Activated CD4-positive, alpha-beta T cell treated with anti-CD3 and anti-CD28 coated beads, Interleukin-2, Interleukin-6, amounts not matched to agents 100 ng/mL and 50 ng/mL, durations not matched to agents 16 hours and 8 hours (primary cell): ENCODE results near the gene RHOT1.
"Not testable (repeated sequence)": the region's sequence is repeated elsewhere in the genome, so short reads cannot be mapped to it uniquely, and the experiment has no call there.

Experiments
- DNase-seq: peaks from one replicate; pipeline ENCODE4 v3.0.0-alpha.2; 2020

Gene RHOT1

DNA sequence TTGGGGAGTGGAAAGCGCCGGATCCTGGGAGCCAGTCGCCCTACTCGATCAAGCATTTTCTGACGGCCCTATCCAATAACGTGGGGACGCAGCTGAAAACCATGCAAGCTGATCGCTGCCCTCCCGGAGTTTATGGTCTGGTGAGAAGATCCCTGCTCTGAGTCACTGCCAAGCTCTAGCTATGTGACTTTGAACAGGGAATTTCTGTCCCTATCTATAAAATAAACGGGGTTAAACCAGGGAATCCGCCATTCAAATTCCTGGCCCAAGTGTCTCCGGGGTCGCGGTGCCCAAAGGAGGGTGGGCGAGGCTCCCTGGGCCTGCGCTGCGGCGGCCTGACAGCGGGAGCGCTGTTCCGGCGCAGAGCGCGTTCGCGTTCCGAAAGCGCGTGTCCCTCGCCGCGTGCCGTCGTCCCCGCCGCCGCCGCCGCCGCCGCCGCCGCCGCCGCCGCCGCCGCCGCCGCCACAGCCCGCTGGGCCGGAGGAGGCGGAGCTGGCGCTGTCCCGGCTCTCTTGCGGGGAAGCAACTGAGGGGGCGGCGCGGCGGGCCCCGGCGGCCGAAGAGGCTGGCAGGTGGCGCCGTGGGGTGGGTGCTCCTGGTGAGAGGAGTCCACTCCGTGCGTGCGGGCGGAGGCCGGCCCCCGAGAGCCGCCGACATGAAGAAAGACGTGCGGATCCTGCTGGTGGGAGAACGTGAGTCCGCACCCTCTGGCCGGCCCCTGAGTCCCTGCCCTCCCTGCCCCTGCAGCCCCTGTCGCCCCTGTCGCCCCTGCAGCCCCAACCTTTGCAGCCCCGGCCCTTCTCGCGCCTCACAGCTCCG is at the start of gene RHOT1:
RHOT1 (plus strand) TSS at position 465 of the 819 bp plus-strand sequence; CDS start at position 656, 191 bp downstream.
- peak; percentile 80 for DNase-seq

DNA sequence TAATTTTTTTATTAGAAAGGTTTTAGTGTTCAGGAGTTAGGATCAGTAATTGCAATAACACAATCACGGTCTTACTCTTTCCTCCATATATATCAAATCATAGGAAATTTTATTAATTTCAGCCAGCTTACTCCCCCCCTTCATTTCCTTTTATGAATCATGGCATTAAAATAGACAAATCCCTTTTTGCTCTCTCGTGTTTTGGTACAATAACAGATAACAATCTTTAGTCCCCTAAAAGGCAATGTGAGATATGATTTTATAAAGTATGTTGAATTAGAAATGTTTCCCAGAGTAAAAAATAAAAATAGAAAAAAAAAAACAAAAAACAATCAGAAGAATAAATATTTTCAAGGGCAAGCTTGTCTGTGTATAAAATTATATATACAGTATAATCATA is 42.6 kb upstream of the RHOT1 start:
- DNase-seq = no peak

DNA sequence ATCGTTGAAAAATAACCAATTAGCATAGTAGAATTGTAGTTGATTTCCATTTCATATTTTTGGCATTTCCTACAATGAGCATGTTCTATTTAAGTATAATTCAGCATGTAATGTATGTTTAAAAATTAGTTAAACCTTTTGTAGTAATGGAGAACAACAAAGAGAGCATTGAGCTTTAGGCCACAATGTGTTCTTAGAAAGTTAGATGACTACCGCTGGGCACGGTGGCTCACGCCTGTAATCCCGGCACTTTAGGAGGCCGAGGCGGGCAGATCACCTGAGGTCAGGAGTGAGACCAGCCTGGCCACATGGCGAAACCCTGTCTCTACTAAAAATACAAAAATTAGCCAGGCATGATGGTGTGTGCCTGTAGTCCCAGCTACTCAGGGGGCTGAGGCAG is 42.0 kb upstream of the RHOT1 start:
- DNase-seq = not testable (repeated sequence)

DNA sequence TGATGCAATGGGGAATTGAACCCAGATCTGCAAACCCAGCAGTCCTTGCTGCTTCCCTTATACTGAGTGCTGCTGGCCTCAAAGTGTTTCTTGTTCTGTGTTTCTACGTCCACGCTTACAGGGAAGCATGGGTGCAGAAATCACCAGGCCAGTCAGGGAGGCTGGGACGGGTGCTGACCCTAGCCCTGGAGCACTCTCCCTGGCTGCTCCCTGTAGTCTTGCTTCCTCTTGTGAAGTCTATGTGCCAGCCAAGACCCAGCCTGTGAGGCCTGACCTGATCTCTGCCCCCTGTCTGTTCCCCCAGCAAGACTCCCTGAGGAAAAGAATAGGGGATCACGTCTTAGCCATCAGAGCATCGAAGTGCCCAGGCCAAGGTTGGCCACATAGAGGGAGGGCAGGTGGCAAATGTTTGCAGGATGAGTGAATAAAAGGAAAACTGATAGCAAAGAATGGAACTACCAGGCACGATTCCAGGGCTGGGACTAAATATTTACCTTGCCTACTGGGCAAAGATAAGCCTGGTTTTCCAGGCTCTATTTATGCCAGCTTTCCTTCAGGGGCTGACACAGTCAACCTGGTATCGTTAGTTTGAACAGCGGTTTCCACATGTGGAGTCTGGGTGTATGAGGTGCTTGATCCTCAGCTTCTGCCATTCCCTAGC is 41.2 kb upstream of the RHOT1 start:
- no peak for DNase-seq

DNA sequence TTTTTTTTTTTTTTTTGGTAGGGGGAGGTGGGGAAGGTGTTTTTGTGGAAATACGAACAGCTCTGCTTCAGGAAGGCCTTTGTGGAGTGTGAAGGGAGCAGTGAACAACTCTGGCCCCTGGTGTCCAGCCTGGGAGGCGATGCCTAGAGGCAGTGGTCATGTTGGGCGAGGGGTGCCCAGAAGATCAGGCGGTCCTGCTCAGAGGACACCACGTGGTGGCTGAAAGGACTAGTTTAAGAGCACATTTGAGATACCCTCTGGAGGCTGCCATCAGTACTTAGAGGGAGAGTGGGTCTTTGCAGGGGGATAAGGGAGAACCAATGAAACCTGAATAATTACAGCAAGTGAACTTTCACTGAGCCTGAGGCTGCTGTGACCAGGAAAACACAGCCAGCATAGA is 40.1 kb upstream of the RHOT1 start:
- no peak for DNase-seq

DNA sequence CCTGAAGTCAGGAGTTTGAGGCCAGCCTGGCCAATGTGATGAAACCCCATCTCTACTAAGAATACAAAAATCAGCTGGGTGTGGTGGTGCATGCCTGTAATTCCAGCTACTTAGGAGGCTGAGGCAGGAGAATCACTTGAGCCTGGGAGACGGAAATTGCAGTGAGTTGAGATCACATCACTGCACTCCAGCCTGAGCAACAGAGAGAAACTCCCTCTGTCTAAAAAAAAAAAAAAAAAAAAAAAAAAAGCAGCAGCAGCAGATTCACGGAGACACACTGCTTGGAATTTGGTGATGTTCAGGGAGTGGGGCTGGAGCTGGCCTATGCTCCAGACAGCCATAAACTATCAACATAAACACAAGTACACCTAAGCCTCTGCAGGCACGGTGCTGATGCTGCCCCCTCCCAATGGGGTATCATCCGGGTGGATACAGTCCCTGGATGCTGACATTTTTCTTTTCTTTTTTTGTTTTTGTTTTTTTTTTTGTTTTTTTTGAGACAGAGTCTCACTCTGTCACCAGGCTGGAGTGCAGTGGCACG is 39.6 kb upstream of the RHOT1 start:
- no peak for DNase-seq

DNA sequence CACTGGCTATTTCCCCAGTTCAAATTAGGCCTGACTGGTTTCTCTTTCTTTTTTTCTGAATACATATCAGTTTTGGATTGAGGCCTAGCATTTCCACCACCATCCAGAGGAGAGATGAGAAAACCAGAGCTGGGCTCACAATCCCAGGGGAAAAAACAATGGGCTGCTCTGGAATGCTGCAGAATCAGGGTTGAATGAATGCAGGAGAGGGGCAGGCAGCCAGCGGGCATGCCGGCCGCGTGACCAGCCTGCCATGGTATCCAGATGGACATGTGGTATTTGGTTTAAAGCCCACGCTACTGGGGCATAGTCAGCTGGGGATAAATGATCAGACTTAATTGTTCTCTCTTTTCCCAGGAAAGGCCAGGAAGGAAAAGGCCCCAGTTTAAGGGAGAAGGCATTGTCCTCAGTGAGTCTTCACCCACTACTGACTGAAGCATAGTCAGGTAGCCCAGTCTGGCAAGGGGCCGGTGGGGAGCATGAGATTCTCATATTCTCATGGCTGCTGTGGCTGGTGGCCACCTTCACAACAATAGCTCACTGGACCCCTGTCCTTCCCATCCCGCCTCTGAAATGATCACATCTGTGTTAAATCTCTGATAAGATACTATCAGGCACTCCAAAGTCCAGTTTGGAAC is 38.7 kb upstream of the RHOT1 start:
- no peak for DNase-seq

DNA sequence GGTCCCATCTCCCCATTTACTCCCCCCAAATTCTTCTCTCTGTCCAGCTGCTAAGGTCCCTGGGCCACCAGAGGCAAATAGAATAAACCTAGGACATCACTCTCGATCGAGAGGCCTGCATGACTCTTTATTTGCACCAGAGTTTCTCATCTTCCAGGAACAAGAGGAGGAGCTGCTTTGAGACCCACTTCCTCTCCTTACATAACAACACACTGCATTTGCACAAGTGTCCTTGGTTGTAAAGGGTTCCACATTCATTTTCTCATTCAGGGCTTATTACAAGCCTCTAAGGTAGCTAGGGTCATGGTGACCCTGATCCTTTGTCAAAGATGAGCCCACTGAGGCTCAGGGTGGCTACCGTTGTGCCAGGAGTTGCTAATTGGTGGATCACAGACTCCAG is 38.1 kb upstream of the RHOT1 start:
- no peak for DNase-seq

DNA sequence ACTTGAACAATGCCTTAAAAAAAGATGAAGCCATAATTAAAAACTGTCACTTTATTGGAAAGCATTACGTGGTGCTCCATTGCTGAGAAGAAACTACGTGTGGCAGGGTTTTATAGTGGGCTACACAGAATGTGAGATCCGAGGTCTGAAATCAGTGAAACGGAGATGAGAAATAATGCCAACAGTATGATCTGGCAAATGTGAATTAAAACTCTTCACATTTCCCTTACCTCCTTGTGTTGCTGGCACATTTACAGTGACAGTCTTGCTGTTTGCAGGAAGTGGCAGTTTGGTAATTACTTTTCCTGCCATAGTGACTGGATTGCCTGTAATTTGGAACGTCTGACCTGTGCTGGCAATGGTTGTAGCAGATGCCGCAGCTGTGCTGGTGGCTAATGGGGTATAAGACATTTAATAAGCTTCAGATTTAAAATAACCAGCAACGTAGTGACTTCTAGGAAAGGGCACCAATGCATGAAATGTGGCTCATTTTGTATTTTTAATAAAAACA is 35.8 kb upstream of the RHOT1 start:
- peak; percentile 33 for DNase-seq

DNA sequence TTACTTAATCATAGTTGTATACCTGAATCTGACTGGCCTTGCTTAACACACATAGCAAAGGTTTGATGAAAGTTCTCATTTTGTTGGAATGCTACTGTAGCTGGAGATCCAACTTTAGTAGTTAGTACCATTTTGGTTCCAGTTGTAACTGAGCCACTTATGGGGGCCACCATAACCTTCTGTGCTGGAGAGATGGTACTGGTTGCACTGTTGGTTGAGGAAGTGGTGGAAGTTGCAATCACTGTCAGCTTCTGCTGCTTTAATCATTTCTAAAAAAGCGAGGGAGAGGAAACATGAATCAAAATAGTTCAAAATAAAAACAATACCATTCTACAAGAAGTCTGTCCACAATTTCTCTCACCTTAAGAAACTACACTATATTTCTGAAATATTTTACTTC is 35.1 kb upstream of the RHOT1 start:
- peak; percentile 20 for DNase-seq

DNA sequence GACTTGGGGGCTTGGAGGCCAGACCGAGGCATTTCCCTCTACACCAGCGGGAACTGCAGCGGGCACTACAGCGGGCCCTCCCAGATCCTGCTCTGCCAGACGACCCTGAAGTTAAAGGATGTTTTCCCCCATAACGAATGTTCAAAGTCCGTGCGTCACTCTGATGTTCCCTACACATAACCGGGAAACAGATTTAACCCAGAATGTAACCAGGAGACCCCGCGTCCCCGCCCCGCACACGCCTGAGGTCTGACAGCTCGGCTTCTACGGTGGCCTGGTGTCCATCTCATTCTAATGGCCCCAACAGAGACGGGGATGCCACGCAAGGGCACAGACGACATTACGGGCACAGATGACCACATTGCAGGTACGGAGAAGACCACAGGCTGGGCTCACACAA is 31.7 kb upstream of the RHOT1 start:
- DNase-seq = no peak

DNA sequence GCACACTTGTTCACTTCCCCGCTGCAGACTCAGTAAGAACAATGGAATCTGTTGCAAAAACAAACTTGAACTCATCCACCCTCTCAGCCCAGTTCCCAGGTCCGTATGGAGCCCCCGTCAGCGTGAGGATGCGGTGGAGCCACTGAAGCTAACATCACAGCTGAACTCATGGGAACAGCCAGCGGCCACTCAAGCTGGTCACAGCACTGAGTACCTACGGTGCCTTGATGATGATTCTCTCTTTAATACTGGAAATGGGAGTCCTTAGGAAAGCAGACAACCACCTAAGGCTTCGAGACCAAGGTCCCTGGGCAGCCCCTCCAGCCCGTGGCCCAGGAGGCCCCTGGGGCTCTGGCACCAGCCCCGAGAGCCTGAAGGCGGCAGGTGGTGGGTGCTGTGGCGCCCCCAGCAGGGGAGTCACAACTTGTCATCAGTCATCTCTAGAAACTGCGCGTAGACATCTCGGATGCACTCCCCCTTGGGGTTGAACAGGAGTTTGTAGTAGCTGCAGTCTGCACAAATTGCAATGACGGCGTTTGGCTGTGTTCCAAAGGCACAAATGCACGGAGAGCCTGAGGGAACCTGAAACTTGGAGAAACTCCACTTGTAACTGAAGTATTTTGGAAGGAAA is 31.0 kb upstream of the RHOT1 start:
- peak; percentile 39 for DNase-seq

DNA sequence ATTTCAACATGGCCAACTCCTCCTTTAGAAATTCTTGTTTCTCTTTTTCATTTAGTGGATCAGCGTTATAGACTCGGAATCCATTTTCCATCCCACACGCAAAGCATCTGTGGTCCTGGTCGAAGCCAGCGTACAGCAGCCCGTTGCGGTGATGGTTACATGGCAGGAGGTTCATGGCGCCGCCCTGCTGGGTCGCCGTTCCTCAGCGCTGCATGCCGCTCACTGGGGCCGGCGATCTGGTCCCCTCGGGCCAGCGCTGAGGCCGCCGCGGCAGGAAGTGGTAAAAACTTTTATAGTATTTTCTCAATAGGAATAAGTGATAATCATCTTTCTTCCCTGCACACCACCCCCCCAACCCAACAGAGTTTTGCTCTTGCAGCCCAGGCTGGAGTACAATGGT is 29.9 kb upstream of the RHOT1 start:
- no peak for DNase-seq

DNA sequence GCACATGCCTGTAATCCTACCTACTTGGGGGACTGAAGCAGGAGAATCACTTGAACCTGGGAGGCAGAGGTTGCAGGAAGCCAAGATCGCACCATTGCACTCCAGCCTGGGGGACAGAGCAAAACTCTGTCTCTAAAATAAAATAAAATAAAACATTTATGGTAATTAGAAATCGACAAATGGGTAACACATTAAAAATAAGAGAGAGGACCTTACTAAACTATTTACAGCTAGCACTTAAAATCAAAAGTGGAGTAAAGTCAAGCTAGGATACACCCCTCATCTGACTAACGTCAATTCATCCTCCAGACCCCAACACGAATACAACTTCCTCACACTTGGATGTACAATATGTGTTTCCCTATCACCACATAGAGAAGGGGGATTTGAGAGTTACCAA is 27.8 kb upstream of the RHOT1 start:
- no peak for DNase-seq

DNA sequence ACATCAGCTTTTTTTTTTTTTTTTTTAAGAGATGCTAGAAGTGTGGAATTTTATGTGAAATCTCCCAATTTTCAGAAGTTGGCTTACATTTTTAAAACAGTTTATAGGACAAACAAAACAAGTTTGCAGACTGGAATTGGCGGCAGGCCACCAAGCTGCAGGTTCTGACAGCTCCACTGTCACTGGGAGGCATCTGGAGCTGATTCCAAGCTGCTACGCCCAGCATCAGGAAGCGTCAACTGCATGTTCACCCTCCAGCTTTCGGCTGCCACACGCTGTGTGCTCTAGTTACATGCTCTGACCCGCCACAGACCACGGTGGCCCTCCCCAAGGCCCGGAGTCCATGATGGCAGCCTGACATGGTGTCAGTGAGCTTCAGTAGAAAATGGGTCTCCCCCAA is 26.8 kb upstream of the RHOT1 start:
- not testable (repeated sequence) for DNase-seq

DNA sequence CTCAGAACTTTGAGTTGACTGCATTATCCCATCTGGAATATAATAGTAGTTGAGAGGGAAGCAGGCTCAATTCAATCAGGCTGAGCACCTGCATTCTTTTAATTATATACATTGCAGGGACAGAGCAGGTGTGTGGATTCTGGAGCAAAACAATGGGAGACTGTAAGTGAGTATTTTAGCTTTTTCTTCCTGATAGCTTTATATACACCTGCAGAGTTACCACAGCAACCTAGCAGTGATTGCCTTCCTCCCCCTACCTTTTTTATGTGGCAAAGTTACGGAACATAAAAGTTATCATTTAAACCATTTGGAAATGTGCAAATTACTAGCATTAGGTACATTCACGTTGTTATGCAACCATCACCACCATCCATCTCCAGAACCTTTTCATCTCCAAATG is 25.4 kb upstream of the RHOT1 start:
- no peak for DNase-seq

DNA sequence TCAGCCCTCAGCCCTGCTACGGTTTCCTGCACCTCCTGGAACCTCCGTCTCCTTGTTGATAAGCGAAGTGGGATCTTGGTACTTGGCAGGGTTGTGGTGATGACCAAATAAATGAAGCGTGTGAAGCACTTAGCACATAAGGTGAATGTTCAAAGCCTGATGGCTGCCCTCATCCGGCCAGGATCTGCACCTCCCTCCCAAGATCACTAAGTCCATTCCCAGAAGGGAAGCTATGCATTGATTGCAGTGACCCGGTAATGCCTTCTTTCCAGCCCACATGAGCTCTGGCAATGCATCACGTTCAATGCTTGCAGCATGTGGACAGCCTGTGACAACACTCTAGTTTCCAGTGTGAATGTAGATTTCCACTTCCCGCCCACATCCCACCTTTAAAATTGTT is 24.9 kb upstream of the RHOT1 start:
- DNase-seq = no peak

DNA sequence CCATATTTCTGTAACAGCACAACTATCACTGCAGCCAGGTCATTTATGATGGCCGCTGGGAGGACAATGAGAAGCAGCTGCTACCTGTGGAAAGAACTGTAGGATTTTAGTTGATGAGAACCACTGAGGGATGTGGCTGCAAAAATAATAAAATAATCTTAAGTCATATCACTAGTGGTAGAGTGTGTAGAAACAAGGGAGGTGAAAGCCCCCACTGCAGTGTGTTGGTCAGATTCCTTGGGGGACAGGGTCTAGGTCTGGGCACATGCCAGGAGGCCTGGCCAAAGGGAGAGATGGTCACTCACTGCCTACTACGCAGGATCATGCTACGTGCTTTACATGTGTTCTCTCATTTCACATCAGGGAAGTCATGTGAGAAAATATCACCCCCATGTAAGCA is 24.2 kb upstream of the RHOT1 start:
- not testable (repeated sequence) for DNase-seq

DNA sequence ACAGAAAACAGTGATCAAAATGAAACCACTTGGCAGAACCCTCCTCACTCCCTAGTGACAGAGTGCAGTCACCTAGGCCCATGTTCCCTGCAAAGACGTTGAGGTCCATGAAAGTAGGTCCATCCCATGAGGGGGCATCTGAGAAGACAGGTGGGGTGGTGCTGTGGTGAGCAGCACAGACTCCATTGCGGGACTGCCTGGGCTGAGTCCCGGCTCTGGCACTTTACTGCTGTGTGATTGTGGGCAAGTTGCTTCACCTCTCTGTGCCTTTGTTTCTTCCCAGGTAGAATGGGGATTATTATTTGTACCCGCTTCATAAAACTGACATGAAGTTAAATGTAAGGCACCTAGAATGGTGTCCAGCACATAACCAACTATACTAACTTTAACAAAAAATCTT is 23.5 kb upstream of the RHOT1 start:
- no peak for DNase-seq

DNA sequence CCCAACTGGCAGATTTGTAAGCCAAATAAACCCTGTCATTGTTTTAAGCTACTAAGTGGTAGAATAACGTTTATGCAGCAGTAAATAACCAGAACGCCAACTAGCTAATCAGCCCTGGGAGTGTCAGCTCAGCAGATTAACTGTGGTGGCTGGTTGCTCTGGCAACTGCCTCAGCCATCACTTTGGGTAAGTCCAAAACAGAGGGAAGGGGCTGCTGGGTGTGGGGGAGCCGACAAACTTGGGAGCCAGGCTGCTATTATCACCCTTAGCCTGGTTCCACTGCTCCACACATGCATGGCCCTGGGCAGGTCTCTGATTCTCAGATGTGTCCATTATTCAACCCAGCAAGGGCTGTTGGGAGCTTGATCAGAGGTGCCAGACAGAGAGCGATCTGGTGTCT is 22.2 kb upstream of the RHOT1 start:
- no peak for DNase-seq

DNA sequence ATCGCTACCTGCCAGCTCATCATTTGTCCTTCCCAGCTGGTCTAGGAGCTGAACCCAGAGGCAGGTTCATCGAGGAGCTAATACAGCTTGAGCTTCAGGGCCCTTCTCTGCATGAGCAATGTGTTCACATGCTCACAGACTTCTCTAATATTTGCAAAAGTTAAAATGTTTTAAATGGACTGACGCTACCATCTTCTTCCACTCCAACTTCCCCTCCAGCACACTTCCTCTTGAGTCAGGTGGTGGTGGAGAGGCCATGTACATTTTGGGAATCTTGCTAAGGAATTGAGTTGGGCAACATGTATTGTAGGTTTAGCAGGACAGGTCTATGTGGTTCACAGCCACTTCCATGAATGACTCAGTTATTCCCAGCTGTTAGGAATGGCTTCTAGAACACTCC is 21.6 kb upstream of the RHOT1 start:
- no peak for DNase-seq

DNA sequence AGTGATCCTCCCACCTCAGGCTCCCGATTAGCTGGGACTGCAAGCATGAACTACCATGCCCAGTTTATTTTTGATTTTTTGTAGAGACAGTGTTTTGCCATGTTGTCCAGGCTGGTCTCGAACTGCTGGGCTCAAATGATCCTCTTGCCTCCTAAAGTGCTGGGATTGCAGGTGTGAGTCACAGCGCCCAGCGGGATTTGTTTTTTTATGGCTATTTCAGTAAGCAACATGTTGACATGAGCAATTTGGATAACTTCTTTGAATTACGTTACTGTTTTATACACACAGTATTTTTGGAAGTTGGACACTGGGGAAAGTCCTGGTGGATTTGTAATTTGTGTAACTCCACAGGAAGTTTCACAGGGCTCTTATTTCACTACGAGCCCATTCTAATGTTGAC is 18.5 kb upstream of the RHOT1 start:
- no peak for DNase-seq
